Stimulated activated CD4-positive, alpha-beta T cell treated with anti-CD3 and anti-CD28 coated beads, Interleukin-1b, Interleukin-23, amount 100 ng/mL, for 1 hour (primary cell): Measurements from ENCODE around the gene ANKRD34A.
"Not testable (repeated sequence)": the region's sequence is repeated elsewhere in the genome, so short reads cannot be mapped to it uniquely, and the experiment has no call there.

Experiments
- DNase-seq, 2 donors: peaks; one replicate each; pipeline ENCODE4 v3.0.0-alpha.2; 2020; ENCODE audit warnings: low read depth in 2 of 2

The ANKRD34A gene

DNA sequence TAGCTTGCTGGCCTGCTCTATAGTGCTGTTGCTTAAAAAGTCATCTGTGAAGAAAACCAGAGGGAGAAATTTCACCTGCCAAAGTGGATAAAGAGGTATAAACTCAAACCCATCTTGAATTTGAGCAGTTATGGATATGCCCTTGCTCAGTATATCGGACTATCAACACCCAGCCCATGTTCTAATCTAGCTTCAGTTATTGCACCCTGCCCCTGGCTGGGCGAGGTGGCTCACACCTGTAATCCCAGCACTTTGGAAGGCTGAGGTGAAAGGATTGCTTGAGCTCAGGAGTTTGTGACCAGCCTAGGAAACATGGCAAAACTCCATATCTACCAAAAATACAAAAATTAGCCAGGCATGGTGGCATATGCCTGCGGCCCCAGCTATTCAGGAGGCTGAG is 19.8 kb downstream of the ANKRD34A start:
- DNase-seq = no peak

DNA sequence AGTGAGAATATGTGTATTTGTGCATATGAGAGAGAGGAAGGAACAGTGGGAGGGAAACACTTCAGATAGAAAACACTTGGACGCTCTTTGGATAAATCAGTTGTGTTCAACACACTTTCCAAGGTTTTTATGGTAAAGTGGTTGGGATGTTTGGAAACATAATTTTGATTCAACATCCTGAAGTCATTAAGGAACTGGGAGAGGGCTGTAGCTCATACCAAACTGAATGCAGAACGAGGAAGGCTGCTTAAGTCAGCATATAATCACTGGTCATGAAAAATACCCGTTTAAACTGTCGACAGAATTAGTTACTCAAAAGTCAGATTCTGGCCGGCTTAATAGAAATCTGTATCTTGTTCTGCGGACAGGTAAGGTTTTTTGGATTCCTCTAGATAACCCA is 21.5 kb downstream of the ANKRD34A start:
- no peak for DNase-seq

DNA sequence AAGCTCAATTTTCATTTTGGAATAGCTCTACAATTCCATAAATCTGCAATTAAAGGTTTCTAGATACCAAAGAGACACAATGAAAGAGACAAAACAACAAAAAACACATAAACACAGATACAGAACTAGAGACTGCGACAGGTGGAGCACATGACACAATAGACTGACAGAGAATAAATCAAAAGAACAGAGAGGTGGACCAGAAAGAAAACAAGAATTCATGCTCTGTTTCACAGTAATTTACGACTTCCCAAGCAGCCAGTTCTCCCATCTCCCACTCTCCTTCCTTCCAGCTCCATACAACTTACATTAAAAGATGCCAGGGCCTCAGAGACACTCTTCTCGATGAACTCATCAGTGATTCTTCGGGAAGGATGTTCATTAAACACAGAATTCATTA is 22.0 kb downstream of the ANKRD34A start:
- no peak for DNase-seq

DNA sequence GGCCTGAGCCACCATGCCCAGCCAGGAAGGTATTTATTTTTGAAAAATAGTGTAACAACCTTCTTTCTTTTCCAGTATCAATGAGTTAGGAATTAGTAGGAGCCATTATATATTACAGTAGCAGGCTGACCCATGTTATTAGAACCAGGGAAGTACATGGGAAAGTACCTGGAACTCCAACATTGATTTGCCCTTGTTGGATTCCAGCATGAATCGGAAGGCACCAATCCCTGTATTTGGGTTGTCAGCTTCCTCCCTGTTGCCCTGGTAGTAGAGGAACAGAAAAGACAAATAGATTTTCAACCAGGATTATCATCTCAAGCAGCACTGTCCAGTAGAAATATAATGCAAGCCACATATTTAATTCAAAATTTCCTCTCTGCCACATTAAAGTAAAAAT is 26.9 kb downstream of the ANKRD34A start:
- DNase-seq = no peak

DNA sequence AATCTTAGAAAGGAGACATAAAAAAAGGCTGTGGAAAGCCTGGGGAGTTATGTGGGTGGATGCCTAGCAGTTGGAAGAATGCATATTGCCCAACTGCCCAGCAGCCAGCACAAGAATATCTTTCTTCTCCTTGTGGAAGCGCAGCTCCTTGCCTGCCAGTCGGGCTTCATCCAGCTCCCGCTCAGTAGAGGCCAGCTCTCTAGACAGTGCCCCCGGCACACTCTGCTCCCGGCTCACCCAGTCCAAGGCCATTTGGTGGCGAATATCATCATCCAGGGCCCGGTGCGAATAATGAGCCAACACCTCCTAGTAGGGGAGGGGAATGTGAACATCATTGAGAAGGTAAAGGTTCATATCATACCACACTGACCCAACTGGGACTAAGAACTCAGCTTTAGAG is 28.1 kb downstream of the ANKRD34A start:
- DNase-seq = no peak

DNA sequence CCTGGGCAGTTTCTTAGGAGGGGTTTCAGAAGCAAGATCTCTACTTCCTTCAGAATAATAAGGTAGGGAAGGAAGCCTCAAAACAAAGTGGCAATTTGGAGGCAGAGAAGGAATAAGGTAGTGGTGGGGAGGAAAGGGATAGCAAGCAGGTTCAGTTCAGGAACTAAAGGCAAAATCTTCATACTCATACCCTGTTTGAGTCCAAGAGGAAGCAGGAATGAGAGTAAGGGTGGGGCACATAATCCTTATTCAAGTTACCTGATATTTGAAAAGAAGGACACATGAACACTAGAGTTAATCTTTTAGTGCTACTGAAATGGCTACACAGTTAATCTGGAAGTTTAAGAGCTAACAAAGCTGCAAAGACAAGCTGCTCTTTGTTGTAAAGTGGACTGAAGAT is 28.7 kb downstream of the ANKRD34A start:
- no peak for DNase-seq

DNA sequence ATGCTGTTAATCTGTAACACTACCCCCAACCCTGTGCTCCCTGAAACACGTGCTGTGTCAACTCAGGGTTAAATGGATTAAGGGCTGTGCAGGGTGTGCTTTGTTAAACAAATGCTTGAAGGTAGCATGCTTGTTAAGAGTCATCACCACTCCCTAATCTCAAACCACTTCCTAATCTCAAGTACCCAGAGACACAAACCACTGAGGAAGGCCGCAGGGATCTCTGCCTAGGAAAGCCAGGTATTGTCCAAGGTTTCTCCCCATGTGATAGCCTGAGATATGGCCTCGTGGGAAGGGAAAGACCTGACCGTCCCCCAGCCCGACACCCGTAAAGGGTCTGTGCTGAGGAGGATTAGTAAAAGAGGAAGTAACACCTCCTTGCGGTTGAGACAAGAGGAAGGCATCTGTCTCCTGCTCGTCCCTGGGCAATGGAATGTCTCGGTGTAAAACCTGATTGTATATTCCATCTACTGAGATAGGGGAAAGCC is 31.8 kb downstream of the ANKRD34A start:
- not testable (repeated sequence) for DNase-seq

DNA sequence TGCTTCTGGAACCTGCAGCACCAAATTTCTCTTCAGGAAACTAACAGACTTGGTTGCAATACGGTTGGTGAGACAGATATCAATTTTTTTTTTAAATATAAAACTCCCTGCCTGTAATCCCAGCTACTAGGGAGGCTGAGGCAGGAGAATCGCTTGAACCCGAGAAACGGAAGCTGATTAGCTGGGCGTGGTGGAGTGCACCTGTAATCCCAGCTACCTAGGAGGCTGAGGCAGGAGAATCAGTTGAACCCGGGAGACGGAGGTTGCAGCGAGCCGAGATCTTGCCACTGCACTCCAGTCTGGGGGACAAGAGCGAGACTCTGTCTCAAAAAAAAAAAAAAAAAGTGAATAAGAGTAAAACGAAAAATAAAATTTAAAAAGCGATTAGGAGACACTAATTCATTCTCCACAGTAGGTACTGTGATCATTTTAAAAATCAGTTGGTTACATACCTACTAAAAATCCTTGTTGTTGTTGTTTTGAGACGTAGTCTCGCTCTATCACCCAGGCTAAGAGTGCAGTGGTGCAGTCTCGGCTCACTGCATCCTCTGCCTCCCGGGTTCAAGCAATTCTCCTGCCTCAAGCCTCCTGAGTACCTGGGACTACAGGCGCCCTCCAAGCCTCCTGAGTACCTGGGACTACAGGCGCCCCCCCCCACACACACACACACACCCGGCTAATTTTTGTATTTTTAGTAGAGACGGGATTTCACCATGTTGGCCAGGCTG is 36.3 kb downstream of the ANKRD34A start:
- DNase-seq = no peak

DNA sequence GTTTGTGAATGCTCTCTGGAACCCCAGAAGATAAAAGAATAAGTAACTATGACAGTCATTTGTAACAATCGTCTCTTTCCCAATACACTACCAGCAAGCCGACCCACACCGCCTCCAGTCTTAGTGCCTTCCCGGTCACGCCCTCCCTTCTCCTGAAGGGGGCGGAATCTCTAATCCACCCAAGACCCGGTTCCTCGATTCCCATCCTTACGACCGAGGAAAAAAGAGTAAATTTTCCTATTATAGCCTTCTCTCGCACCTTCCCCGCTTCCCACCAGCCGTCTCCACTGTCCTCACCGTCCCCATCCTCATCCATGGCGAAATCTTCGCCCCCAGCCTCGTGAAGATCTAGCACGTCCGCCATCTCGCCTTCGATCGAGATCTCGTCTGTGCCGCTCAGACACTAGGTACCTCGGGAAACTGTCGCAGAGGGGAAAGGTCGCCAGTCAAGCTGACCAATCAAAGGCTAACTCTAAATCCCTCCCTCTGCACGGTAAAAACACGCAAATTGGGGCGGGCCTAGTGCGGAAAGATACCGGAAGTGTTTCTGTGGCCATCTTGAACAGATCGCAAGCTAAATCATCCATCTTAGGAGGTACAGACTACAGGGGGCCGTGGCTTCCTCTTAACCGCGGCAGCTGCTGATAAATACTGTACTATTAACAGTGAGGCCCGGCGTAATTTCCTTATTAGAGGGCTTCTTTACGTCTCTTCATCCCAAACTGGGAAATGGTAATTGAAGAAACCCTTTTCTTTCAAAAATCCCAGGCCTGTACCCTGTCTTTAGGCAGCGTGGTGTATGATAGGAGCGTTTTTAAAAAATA is 37.1 kb downstream of the ANKRD34A start, which contains the start of gene RBM8A:
Gene RBM8A (minus strand): TSS at position 422 of the 824 bp plus-strand sequence. CDS start 58 bp downstream, at position 364.
- DNase-seq = peak; percentile 74 to 84

DNA sequence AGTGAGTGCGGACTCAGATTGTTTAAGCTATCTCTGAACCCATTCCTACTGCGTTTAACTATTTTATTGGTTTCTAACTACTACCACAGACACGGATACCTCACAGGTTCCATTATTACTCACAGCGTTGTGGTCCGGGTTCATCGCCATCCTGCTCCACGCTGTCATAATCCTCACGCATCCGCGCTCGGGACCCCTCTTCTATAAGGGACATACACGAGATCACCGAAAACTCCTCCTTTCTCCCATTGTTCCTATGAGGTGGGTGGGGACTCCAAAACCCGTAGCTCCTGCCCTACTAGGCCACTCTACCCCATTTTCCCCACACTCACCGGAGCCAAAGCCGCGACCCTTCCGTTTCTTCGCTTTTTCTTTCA is 37.7 kb downstream of the ANKRD34A start:
- DNase-seq = peak in 1 of 2 donors; percentile 30

DNA sequence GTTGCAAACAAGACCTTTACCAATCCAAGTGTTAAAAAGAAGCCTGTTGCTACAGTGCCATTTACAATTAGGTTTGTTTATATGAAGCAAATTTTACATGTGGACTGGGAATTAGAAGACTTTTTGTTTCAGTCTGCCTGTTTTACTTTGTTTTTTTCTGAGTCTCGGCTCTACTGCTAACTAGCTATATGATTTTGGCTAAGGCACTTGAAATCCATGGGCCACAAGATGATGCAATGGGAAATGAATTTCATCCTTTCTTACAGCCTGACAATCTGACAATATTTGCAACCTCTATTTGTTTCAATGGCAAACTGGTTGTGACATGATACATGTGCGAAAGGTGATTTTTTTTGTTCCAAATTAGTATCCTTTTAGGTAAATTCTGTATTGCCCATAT is 42.1 kb downstream of the ANKRD34A start:
- DNase-seq = no peak

DNA sequence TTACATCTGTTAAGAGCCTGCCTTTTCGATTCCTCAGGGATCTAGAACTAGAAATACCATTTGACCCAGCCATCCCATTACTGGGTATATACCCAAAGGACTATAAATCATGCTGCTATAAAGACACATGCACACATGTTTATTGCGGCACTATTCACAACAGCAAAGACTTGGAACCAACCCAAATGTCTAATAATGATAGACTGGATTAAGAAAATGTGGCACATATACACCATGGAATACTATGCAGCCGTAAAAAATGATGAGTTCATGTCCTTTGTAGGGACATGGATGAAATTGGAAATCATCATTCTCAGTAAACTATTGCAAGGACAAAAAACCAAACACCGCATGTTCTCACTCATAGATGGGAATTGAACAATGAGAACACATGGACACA is 44.1 kb downstream of the ANKRD34A start:
- DNase-seq = not testable (repeated sequence)

DNA sequence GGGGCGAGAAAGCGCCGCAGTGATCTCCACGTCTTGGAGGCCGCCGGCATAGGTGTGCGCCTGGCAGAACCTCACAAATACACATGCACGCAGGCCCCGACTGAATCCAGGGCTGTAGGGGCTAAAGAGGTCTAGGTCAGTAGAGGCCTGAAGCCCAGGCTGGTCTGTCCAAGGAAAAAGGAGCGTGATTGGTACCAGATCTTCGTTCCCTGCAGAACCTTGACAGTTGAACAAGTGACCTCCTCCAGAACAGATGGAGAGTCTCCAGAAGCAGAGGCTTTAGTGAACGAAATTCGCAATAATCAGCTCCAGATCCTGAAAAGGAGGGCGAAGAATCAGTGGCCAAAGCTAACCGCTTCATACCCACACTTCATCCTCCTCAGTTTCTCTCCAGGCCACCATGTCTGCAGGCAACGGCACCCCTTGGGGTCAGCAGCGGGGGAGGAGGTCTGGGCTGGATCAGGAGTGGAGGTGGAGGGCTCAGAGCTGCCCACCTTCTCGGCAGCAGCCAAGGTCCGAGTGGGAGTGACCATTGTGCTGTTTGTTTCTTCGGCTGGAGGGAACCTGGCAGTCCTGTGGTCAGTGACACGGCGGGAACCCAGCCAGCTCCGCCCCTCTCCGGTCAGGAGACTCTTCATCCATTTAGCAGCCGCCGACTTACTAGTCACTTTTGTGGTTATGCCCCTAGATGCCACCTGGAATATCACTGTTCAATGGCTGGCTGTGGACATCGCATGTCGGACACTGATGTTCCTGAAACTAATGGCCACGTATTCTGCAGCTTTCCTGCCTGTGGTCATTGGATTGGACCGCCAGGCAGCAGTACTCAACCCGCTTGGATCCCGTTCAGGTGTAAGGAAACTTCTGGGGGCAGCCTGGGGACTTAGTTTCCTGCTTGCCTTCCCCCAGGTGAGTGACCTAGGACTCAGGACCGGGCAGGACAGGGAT is 45.1 kb downstream of the ANKRD34A start:
- DNase-seq = no peak

DNA sequence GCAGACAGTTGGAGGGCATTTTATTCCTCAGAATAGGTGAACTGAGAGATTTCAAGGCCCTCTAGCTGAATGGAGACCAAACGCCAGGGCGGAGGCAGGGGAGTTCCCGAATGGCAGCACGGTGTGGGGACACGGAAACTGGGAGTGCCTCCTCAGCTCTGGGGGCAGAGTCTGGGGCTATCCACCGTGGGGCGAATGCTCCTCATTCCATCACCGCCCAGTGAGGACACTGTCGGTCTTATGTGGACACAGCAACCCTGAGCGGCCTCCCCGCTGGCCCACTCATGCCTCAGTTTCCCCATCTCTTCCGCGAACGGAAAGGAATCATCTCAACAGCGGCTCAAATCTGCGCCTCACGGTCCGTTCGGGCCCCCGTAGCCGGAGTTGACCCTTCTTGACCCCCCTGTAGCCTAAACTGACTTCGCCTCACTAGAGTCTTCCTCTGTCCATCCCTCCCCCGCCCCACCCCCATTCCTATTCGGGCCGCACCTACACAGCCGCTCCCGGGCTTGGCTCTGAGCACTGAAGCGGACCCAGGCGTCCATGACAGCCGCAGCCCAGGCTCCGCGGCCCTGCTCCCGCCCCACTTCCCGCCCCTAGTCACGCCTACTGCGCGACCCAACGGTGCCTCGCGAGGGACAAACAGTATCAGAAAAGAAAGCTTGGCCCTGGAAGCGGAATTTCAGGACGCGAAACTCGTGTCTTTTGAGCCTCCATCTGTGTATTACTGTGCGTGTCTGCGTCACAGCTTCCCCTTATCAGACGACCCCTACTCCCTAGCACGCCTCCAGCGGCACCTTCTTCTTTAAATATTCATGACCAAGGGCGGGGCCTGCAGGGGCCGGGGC is 46.0 kb downstream of the ANKRD34A start, which contains the start of gene PEX11B:
Gene PEX11B (minus strand): TSS at position 574 of the 848 bp plus-strand sequence. CDS start 29 bp downstream, at position 545.
- peak; percentile 76 to 88 for DNase-seq

DNA sequence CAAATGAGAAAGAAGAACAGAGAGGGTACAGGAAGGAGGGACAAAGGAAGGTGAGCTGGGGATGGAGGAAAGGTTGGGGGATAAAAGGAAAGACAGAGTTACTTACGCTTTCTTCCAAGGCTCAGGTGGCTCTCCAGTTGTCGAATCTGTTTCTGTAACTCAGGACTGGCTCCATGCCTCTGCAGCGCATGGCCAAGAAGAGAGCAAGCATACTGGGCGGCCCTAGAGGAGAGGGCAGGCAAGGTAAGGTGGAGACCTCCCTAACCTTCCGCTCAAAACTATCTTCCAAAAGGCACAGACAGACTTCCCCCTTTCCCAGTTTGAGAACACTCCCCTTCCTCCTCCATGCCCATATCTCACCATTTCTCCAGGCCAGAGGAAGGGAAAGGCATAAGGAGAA is 46.8 kb downstream of the ANKRD34A start:
- no peak for DNase-seq

DNA sequence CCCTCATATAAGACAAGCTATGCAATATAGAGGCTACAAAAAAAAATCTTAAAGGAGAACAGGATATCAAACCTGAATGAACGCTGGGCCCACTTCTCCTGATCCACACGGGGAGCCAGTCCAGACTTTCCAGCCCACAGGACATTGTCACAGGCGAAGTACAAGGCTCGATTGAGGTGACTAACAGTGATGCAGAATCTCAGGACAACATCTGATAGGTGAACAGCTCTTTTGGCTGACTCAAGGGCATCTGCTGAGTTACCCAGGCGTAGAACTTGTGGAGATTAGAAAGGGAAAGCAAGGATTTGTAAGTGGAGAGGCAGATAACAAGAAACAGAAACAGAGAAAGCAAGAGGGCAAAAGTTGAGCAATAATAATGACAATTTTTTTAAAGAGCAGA is 47.6 kb downstream of the ANKRD34A start:
- no peak for DNase-seq

DNA sequence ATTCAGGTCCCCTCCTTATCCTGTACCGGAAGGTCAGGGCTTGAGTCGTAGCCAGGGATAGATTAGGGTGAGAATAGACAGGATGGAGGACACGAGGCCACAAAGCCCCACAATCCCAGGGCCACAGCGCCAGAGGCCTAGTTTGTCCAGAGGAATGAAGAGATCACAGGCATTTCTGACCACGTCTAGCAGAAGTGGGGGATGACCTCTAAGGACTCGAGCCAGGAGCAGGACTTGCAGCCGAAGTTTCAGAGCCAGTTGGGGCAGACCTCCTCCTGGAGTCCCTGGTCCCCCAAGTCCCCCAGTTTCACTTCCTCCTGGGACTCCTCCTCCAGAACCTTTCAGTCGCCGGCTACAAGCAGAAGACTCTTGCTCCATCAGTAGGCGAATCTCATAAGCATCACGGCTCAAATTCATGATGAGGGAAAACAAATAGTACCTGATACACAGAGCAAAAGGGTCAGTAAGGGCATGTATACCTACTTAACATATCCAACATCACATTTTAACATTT is 52.2 kb downstream of the ANKRD34A start:
- DNase-seq = no peak
